NCI-H524 treated with DMSO at 0.1 percent for 48 hours (cell line): ENCODE data around the gene TCOF1.

ENCODE experiments used
- DNase-seq: peaks from one replicate; lab custom pipeline; 2025; lab: John Stamatoyannopoulos, UW

Gene TCOF1

DNA sequence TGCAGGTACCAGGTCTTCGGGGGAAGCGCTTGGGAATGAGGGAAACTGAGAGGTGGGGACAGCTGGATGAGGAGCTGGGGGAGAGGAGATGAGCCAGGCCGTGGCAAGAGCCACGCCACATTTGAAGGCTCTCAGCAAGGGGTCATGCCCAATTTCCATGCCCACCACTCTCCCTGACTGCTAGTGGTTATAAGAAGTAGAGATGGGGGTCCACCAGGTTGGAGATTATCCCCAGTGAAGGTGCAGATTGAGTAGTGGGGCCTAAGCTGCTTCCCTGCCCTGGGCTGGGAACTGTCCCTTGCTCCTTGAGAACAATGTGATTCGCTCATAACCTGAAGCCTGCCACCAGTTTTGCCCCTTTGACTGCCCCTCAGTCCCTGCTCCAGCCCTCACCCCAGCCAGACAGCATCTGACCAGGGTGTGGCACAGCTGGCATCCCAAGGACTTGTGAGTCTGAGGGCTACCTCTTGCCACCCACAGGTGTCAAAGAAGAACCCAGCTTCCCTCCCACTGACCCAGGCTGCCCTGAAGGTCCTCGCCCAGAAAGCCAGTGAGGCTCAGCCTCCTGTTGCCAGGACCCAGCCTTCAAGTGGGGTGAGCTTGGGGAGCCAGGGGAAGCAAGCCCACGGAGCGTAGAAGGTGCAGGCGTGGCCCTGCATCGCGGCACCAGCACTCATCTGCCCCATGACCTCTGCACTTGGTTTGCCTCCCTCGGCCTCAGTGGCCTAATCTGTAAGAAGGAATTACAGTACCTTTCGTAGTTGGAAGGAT is 33.8 kb downstream of the TCOF1 start:
- no peak for DNase-seq

DNA sequence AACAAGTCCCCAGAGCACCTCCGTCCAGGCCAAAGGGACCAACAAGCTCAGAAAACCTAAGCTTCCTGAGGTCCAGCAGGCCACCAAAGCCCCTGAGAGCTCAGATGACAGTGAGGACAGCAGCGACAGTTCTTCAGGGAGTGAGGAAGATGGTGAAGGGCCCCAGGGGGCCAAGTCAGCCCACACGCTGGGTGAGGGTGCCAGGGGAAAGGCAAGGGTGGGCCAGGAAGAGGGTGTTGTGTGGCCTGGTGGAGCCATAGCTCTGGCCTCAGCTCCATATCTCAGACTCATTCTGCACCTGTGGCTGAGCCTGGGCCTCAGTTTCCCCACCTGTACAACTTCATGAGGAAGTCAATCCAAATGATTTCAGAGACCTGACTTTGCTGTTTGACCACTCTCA is 34.5 kb downstream of the TCOF1 start:
- DNase-seq: no peak

DNA sequence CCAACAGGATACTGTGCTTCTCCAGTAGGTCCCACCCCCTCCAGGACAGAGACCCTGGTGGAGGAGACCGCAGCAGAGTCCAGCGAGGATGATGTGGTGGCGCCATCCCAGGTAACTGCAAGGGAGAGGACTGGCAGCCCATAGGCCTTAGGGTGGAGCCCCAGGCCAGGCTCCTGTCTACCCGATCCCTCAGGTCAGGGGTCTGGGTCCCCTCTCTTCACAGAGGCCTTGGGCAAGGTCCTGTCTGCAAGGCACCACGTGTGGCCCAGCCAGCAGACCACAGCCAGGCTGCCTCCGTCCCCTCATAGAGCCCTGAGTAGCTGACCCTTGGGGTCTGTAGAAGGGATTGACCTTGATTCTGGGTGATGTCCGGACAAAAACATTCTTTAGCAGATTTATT is 35.2 kb downstream of the TCOF1 start:
- DNase-seq: no peak

DNA sequence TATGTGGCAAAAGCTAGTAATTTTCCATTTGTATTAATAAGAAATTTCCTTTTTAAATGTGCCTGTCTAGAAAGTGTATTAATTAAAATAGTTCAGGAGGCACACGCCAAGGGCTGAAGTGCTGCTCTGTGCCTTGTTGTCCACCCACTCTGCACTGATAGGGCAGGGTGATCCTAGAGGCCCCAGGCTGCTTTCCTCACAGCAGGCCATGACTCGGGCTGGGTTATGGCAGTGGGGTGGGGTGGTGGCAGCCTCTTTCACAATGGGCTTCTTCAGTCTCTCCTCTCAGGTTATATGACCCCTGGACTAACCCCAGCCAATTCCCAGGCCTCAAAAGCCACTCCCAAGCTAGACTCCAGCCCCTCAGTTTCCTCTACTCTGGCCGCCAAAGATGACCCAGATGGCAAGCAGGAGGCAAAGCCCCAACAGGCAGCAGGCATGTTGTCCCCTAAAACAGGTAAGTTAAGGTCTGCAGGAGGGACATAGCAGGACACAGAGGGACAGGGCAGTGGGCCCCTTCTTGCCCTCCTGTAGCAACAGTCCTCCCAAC is 35.7 kb downstream of the TCOF1 start:
- no peak for DNase-seq

DNA sequence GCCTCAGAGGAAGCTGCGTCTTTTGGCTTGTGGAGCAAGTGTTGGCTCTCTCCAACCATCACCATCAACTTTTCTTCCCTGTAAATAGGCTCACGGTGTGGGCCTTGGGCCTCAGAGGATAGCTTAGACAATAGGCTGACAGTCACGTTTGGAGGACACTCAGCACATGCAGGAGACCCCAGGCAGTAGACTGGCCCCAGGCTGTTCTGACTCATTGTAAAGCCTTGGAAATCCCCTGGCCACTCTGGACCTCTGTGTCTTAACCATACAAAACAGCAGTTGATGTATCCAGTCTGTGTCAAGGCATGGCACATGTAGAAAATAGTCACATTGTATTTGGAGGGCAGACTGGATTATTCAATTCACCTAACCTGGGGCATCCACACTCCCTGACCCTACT is 36.6 kb downstream of the TCOF1 start:
- no peak for DNase-seq

DNA sequence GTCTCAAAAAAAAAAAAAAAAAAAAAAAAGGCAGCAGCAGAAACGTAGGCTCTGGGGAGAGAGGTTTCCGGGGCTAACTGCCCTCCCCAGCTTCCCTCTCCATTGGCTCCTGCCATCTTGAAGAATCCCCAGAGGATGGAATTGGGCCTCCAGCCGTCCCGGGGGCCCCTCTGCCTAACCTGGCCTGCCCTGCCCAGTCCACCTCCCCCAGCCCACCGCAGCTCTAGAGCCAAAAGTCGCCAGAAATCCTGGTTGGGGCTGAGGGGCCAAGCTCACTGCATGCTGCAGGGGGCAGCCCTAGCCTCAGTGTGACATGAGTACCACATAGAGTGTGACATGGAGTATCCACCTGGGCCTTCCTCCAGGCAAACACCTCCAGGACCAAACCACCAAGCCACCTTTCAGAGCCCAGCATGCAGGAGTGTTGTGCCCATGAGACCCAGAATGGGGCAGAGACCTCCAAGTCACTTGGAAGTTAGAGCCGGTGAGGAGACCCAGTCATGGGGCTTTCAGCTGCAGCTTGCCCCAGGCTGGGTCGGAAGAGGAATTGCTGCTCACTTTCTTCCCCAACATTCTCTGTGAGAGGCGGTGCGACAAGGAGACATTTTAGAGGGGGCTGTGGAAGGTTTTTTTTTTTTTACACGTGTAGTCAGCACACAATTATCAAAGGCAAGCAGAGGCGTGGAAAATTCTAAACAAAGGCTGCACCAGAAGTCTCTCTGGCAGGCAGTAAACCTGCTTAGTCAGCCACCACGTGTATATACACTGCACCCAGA is 37.6 kb downstream of the TCOF1 start:
- no peak for DNase-seq

DNA sequence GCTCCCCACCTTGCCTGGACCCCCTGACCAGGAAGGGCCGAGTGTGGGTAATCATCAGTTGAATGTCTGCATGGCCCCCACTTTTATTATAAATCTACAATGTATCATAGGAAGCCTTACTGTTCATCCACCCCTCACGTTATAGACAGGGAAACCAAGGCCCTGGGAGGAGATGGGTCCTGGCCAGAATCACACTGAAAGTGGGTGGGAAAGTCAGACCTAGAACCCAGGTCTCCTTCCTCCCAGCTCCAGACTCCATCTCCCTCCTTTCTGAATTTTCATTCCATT is 38.1 kb downstream of the TCOF1 start:
- no peak for DNase-seq

DNA sequence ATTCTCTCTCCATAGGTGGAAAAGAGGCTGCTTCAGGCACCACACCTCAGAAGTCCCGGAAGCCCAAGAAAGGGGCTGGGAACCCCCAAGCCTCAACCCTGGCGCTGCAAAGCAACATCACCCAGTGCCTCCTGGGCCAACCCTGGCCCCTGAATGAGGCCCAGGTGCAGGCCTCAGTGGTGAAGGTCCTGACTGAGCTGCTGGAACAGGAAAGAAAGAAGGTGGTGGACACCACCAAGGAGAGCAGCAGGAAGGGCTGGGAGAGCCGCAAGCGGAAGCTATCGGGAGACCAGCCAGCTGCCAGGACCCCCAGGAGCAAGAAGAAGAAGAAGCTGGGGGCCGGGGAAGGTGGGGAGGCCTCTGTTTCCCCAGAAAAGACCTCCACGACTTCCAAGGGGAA is 38.8 kb downstream of the TCOF1 start:
- no peak for DNase-seq

DNA sequence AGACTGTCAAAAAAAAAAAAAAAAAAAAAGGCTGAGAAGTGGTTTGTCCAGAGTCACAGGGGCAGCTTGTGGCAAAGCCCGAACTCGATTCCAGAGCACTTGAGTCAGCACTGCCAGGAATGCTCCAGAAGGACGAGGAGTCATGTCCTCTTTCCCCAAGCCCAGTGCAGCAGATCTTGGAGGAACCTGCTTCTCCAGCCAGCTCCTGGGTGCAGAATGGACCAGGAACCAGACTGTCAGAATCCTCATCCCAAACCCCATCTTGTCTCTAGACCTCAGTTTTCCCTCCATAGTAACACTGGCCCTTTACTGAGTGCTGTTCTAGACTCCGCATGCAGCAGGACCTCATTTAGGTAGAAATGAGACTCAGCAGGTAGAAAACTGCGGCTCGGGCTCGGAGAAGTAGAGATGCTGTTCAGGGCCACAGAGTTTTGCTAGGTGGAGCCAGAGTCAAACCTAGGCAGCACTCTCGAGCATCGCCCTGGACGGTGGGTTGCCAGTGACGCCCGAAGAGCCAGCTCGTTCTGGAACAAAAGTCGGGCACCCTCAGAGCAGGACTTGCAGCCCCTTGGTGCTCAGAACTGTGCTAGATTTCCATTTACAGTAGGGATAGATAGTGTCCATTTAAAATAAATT is 39.8 kb downstream of the TCOF1 start:
- no peak for DNase-seq

DNA sequence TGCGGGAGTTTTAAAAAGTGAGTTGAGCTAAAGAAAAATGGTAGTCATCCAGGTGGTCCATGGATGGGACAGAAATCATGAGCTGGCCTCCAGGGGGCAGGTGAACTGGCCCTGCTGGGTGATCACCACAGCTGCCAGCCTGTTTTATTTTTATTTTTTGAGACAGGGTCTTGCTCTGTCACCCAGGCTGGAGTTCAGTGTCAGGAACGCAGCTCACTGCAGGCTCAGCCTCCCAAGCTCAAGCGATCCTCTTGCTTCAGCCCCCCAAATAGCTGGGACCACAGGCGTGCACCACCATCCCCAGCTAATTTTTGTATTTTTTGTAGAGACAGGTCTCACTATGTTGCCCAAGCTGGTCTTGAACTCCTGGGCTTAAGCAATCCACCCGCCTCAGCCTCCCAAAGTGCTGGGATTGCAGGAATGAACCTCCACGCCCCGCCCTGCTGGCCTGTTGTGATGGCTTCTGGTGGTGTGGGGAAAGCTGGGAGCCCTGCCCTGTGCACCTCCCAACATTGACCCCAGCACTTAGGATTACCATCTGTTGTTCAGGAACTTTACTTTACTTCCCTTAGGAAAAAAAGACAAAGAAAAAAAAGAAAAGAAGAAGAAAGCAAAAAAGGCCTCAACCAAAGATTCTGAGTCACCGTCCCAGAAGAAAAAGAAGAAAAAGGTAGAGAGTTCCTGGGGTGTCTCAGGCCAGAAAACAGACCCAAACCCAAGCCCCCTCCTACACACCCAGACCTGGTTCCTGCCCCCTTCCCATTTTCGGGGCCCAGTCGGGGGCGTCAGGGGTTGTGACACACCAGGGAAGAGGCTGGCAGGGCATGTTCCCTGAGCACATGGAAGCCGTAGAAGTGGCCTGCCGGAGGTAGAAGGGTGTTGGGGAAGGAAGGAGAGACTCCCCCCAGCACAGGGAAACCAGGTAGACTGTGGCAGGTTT is 40.6 kb downstream of the TCOF1 start:
- DNase-seq: no peak

DNA sequence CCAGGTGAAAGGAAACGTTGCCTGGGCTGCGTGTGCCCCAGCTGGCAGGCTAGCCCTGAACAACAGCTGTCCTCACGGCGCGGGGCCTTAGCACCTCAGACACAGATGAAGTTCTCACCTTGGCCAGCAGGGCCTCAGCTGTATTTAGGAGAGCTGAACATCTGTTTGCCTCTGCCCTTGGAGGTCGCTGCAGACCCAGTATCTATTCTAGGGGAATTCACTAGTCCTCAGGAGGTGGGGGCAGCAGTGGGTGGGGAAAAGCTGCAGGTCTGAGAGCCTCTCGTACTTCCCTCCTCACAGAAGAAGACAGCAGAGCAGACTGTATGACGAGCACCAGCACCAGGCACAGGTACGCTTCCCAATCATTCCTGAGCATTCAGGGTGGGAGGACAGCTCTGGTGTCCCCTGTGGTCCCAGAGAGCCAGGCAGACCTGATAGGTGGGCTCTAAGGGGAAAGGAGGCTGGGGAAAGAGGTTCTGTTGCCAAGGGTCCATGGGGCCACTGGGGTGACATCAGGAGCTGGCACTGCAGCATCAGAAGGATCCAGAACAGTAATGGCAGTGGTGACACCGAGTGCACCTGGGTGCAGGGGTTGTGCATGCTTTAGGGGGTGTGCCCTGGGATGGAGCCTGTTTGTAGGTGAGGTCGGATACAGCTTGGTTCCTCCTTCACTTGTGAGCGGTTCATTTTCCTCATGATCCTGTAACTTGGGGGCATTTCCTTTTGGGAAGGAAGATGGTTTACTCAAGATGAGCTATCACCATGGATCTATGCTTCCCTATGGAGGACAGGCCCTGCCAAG is 41.4 kb downstream of the TCOF1 start:
- no peak for DNase-seq

DNA sequence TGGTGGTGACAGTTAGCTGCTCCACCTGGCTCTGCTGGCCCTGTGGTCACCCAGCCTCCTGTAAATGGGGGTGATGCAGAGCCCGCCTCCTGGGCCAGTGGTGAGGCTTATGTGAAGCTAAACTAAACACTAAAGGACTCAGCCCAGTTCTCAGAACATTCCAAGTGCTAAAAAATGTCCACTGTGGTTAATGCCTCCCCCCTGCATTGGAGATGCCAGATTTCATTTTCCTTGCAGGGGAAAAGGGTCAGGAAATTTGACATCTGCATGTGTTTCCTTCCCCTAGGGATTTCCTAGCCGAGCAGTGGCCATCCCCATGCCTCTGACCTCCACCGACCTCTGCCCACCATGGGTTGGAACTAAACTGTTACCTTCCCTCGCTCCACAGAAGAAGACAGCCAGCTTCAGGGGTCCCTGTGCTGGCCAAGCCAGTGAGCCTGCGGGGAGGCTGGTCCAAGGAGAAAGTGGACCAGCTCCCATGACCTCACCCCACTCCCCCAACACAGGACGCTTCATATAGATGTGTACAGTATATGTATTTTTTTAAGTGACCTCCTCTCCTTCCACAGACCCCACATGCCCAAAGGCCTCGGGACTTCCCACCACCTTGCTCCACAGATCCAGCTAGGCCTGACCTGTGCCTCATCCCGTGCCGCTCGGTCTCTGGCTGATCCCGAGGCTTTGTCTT is 42.2 kb downstream of the TCOF1 start:
- DNase-seq: no peak

DNA sequence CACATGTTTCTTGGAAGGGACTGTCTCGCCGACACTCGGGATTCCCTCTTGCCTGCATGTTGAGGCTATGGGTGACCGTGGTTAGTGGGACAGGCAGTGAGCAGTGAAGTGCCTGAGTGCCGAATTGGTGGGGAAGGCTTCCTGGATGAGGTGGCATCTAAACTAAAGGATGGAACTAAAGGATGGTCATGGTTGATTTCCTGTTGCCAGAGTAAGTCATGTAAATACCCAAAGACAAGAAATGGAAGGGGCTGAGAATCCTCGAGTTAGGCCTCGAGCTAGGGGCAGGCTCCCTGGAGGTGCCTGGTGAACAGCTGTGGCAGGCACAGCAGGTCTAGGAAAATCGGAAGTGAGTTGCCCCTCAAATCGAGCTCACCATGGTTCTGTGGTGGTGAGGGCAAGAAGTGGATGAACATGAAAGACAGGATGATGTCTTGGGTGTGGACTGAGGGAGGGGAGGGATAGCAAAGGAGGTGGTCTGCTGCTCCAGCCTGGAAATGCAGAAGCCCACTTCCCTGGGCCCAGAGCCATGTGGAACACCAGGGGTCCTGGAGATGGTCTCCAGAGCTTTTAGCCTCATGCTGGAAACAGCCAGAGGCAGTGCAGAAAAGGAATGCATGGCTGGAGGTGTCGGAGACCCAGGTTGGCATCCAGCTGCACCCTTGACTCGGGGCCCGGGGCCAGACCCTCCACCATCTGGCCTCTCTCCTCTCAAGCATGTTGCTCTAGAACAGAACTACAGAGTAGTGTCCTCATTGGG is 43.0 kb downstream of the TCOF1 start:
- DNase-seq: no peak

DNA sequence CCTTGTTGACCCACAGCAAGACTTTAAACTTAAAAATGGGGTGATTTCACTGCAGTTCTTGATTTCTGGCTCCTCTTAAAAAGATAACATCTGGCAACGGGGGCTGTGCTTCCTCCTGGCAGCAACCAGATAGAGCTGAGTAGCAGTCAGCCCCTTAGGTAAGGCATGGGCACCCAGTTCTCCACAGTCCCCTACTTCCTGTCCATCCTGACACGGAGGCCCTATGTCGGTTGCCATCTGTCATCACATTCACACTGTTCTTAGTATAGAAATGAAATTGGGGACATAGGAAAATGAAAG is 43.5 kb downstream of the TCOF1 start:
- DNase-seq: no peak

DNA sequence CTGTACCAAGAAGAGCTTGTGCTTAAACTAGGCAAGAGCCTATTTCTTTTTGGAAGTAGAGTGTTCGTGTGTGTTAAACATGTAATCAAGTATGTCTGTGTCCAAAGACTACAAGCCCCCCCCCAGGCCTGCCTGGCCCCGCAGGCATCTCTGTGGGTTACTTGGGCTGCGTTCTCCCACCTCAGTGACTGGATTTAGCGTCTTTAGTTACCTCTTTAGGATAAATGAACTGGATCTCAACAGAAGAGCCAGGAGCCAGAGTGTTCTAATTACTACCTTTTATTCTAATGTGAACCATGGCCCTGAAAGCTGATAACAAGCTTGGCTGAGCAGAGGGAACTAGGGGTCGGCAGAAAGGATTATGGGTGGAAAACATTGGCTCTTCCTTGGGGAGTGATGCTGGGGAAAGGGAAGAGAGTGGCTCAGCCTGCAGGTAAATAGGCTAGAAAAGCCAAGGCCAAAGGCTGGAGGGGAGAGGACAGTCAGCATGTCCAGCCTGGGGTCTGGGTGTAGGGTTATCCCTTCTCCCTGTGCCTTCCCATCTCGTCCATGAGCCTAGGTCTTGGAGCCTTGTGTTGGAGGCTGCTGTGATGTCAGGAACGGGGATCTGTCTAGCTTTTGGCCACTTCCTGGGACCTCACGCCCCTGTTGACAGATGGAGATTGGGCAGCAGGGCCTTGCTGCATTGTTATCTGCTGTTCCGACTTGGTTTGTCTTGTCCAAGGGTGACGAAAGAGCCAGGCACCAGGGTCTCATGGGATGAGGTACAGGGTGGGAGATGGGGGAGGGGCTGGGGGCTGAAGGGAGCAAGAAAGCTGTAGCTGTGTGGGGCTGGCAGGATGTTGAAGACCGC is 44.1 kb downstream of the TCOF1 start:
- no peak for DNase-seq

DNA sequence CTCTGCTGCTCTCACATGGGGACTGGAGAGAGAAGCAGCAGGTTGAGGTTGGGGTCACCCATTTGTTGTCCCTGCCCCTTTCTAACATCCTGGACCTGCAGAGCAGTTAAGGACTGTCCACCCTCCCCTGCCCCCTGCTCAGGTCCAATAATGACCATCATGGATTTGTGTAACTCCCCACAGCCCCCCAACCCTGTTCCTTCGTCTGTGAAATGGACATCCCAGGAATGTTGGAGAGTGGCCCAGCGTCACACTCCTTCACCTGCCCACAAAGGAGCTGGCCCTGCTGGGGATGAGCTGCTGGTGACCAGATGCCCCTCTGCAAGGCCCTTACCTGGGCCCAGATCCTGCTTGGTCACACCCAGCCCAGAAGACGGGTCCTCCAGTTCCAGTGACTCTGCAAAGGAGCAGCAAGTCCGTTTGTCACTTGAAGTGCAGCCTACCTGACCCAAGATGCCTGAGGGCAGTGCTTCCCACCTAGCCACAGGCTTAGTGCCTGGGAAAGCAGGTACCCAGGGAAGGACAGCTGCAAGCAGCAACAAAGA is 44.8 kb downstream of the TCOF1 start:
- DNase-seq: no peak

DNA sequence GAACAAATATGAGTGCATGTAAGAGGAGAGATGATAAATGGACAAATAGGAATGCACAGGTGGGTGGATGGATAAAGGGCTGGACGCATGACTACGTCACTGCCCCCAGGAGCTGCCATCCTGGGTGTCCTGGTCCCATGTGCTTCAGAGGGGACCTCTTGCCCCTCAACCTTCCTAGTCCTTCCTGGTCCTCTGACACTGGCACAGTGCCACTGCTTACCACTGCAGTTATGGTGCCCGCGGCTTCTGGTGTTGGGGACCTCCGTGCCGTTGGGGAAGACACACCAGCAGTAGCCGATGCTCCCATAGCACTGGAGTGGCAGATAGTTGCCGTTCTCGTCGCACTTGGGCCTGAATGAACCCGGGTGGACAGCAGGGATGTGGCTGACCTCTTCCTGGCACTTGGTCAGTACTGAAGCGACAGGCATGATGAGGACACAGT is 45.4 kb downstream of the TCOF1 start:
- no peak for DNase-seq

DNA sequence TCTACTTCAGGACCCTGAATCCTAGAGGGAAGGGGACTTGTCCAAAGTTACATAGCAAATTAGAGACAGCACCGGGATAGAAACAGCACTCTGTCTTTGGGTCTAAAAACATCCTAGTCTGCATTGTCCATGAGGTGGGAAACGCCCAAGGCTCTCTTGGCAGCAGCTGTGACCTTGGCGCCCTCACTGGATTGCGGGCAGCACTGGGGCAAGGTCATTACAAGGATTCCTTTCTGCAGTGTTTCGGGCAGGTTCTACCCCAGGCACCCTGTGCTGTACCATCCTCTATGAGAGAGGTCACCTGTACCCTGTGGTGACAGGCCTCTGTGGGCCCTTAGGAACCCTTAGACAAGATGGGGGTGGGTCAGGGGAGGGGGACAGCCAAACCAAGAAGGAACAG is 46.6 kb downstream of the TCOF1 start:
- no peak for DNase-seq

DNA sequence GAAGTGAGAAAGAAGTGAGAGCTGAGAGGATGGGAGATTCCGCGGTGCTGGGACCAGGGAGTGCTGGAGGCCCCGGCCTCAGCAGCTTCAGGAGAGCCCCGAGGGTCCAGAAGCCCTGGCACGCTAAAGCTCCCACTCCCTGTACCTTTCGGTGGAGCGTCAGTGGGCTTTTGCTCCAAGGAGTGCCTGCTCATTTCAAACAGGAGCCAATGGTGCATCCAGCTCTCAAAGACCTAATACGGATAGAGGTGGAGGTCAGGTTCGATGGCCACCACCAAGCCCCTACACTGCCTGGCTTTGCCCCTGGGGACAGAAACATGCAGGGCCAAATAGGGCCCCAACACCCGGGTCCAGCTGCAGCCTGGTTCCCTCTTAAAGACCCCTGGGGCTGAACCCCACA is 47.0 kb downstream of the TCOF1 start:
- DNase-seq: no peak
